ENCODE measurements around the gene YWHAQ. TPM values are rescaled to one million over a fixed set of nuclear protein-coding genes. Genes with fewer than 3 reads are reported as not detected.
"Not testable (repeated sequence)": the region's sequence is repeated elsewhere in the genome, so short reads cannot be mapped to it uniquely, and the experiment has no call there.

Gene YWHAQ
- total and polyA plus RNA-seq, 9 of the 15 experiments (the other 6 are each of a cell fraction or from before 2014, with no cell fraction given) = 63.1 to 359 (median 203) TPM

GRCh38 chr2:9550859-9551391 lies 79.9 kb downstream of the YWHAQ start:
- Histone ChIP-seq H3K79me2 (ENCODE audit: control insufficient read depth, insufficient read depth, low read length) (peaks cover 93% of the 10 kb centered on the region), H3K4me1 (replicated peaks in 1 of 2; ENCODE audit: control insufficient read depth in 2 of 2, insufficient read depth in 2 of 2, low read length in 2 of 2) (peaks cover 14 to 26% of the 10 kb centered on the region in 2 experiments)
- H3K27me3 ChIP-seq (ENCODE audit: control insufficient read depth in 2 of 2, insufficient read depth in 2 of 2, low read length in 2 of 2); FAIRE-seq; ATAC-seq; H3K9me1 ChIP-seq (ENCODE audit: control insufficient read depth, insufficient read depth, low read length); CTCF ChIA-PET (ENCODE audit: low intra/inter-chr PET ratio); H3K9me3 ChIP-seq (replicated peaks; ENCODE audit: control insufficient read depth, insufficient read depth, low read depth, low read length); H3K36me3 ChIP-seq (ENCODE audit: control insufficient read depth, insufficient read depth, low read length); H3K27ac ChIP-seq (ENCODE audit: extremely low read depth, low read depth, low read length); H2AFZ ChIP-seq (ENCODE audit: low read depth, low read length); in situ Hi-C loops (cut with MboI); BruUV-seq (replicated peaks); H3K4me2 ChIP-seq (ENCODE audit: insufficient read depth, low read length); H4K20me1 ChIP-seq (replicated peaks; ENCODE audit: control insufficient read depth, insufficient read depth, low read length); DNase-seq (ENCODE audit: extremely low read depth in 1 of 4, low spot score in 3 of 4); H3K9ac ChIP-seq (ENCODE audit: insufficient read depth in 1 of 2, low read depth in 2 of 2, low read length in 2 of 2); H3K4me3 ChIP-seq: not testable (repeated sequence)
- peak; percentile 30; the same call in 1 of the 2 replicates for TF ChIP-seq ZBTB33 (CRISPR knock-in tag; IDR thresholded peaks at IDR 0.05)
- TF ChIP-seq CEBPB (tag; IDR thresholded peaks at IDR 0.05) = 0 out of 2 replicates have a peak, but pooled peaks have one; percentile 12
- POLR2A ChIA-PET = interaction anchor here (0.7 to 1.0 kb wide), 2 partner anchors 15 to 79 kb away, joined by 3 read pairs; no protein-coding TSS in a partner anchor
- WGBS (ENCODE audit: insufficient coverage, low coverage, missing lambda C conversion rate) = 66% methylated on average over 5 of the region's 7 CpGs
- intact Hi-C loops (cut with micrococcal nuclease) = loop anchor here (5.0 to 10.0 kb wide), 2 partner anchors 129 to 406 kb away; partner anchors contain the start of genes CPSF3 and ITGB1BP1

- intact Hi-C loops (cut with micrococcal nuclease) (no loop called here), in situ Hi-C loops (cut with MboI) (no loop called here)
- no peak overlapping the region for H3K4me2 ChIP-seq (ENCODE audit: insufficient read depth, low read length)
- no peaks in the 10 kb centered on the region for H3K9me1 ChIP-seq (ENCODE audit: control insufficient read depth, insufficient read depth, low read length)
- H2AFZ ChIP-seq (ENCODE audit: low read depth, low read length) = no peak overlapping the region
- peaks cover 95% of the 10 kb centered on the region for H3K79me2 ChIP-seq (ENCODE audit: control insufficient read depth, insufficient read depth, low read length)
- H3K36me3 ChIP-seq (ENCODE audit: control insufficient read depth, insufficient read depth, low read length) = no peaks in the 10 kb centered on the region
- peaks cover 8% of the 10 kb centered on the region; the same call in 1 of the 2 replicates for H4K20me1 ChIP-seq (replicated peaks; ENCODE audit: control insufficient read depth, insufficient read depth, low read length)
- BruUV-seq (replicated peaks) = no TSS peak
- no peak for FAIRE-seq
- no peak for DNase-seq (ENCODE audit: extremely low read depth in 1 of 4, low spot score in 3 of 4)
- no peaks in the 10 kb centered on the region for H3K9me3 ChIP-seq (replicated peaks; ENCODE audit: control insufficient read depth, insufficient read depth, low read depth, low read length)
- H3K9ac ChIP-seq (ENCODE audit: insufficient read depth in 1 of 2, low read depth in 2 of 2, low read length in 2 of 2) = no peak overlapping the region
- ChIA-PET CTCF (ENCODE audit: low intra/inter-chr PET ratio) (no interaction called here), POLR2A (interaction anchor here (0.8 to 2.0 kb wide), 6 partner anchors 8 to 221 kb away, joined by 3 to 9 read pairs (median 5); partner anchors contain the start of gene YWHAQ)
- H3K4me1 ChIP-seq (replicated peaks in 1 of 2; ENCODE audit: control insufficient read depth in 2 of 2, insufficient read depth in 2 of 2, low read length in 2 of 2) = peaks cover 9 to 26% of the 10 kb centered on the region in 2 experiments; a peak in 4 of 5 replicates
- WGBS (ENCODE audit: insufficient coverage, low coverage, missing lambda C conversion rate) = 83% methylated on average over 9 of the region's 9 CpGs
- TF ChIP-seq GMEB1 (CRISPR knock-in tag; IDR thresholded peaks at IDR 0.05) = no peak
- TF ChIP-seq ZBTB9 (CRISPR knock-in tag; IDR thresholded peaks at IDR 0.05) = no peak
- 0 out of 2 replicates have a peak, but pooled peaks have one; percentile 8 for TF ChIP-seq C11orf30 (IDR thresholded peaks at IDR 0.05; ENCODE audit: low read depth)
- H3K27me3 ChIP-seq (ENCODE audit: control insufficient read depth in 2 of 2, insufficient read depth in 2 of 2, low read length in 2 of 2) = no peaks in the 10 kb centered on the region
- H3K4me3 ChIP-seq = no peak overlapping the region
- no peak overlapping the region for H3K27ac ChIP-seq (ENCODE audit: extremely low read depth, low read depth, low read length)
- ATAC-seq = no peak
These were observed 81.4 kb downstream of the YWHAQ start for GRCh38 chr2:9549420-9549819.

All from K562 (cell line).